ENCODE data around the gene VSX2.

GRCh38 chr14:74242780-74243042 is 3.5 kb downstream of the VSX2 start:
- TF ChIP-seq, protein P1, sequence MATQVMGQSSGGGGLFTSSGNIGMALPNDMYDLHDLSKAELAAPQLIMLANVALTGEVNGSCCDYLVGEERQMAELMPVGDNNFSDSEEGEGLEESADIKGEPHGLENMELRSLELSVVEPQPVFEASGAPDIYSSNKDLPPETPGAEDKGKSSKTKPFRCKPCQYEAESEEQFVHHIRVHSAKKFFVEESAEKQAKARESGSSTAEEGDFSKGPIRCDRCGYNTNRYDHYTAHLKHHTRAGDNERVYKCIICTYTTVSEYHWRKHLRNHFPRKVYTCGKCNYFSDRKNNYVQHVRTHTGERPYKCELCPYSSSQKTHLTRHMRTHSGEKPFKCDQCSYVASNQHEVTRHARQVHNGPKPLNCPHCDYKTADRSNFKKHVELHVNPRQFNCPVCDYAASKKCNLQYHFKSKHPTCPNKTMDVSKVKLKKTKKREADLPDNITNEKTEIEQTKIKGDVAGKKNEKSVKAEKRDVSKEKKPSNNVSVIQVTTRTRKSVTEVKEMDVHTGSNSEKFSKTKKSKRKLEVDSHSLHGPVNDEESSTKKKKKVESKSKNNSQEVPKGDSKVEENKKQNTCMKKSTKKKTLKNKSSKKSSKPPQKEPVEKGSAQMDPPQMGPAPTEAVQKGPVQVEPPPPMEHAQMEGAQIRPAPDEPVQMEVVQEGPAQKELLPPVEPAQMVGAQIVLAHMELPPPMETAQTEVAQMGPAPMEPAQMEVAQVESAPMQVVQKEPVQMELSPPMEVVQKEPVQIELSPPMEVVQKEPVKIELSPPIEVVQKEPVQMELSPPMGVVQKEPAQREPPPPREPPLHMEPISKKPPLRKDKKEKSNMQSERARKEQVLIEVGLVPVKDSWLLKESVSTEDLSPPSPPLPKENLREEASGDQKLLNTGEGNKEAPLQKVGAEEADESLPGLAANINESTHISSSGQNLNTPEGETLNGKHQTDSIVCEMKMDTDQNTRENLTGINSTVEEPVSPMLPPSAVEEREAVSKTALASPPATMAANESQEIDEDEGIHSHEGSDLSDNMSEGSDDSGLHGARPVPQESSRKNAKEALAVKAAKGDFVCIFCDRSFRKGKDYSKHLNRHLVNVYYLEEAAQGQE (IDR thresholded peaks at IDR 0.05; ENCODE audit: insufficient read depth in 1 of 2, low read depth in 2 of 2, low read length in 2 of 2) = no peak
- no peak for TF ChIP-seq SIN3A (IDR thresholded peaks at IDR 0.05; ENCODE audit: borderline replicate concordance, insufficient read depth, low read length)
- no peak for TF ChIP-seq POLR2AphosphoS5 (IDR thresholded peaks at IDR 0.05; ENCODE audit: low read depth, low read length)
- TF ChIP-seq TAF1 (IDR thresholded peaks at IDR 0.05; ENCODE audit: borderline replicate concordance, insufficient read depth, low read length) = no peak
- TF ChIP-seq FOXP2 (optimal IDR thresholded peaks at IDR 0.05; ENCODE audit: borderline replicate concordance, extremely low read depth, extremely low read length, insufficient read depth) = no peak

Measured in PFSK-1 (cell line).